Measurements from ENCODE around the gene CACNA2D4.

The CACNA2D4 gene

DNA sequence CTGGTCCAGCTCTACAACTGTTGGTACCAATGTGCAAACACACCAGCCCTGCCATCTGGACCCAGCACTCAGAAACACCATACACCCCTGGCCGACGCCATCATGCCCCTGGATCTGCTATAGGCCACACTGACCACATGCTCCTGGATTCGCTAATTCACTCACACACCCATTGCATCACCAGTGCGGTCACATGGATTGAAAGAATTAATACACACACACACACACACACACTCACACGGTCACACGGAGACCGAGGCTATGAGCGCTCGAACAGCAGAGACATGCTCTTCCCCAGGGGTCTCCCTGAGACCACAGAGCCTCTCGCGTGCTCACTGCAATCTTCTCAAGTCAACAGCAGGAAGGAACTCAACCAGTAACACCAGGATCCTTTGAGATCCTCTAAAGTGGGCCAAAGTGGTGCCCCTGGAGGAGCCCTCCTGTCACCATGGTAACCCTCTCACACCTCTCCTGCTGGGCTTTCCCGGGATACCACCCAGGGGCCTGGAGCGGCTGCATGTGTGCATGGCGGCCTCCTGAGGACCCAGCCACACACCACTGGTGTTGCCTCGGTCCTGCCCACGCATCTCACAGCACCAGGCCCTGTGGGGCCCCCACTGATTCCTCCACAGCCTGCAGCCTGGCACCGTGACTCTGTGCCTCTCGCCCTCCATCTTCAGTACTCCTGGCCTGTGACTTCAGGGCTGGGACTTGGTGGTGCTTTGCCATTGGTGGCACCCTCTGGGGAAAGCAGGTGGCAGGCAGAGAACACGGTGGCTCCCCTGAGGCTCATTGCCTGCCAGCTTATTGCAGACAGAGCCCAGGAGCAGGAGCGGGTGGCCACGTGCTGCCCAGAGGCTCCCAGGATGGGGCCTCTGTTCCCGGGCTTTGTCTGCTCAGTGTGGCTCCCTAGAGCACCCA, 83.0 kb downstream of the CACNA2D4 start:
- no peak for DNase-seq (ENCODE audit: insufficient read length, low spot score)
- FAIRE-seq, result no peak
- TF ChIP-seq POU2F2 (IDR thresholded peaks at IDR 0.05; ENCODE audit: low read depth, low read length), result no peak
- no peak for TF ChIP-seq PAX5 (IDR thresholded peaks at IDR 0.05; ENCODE audit: insufficient read depth, low read length, severe bottlenecking)
- TF ChIP-seq SPI1 (IDR thresholded peaks at IDR 0.05; ENCODE audit: low read depth, low read length), result no peak

DNA sequence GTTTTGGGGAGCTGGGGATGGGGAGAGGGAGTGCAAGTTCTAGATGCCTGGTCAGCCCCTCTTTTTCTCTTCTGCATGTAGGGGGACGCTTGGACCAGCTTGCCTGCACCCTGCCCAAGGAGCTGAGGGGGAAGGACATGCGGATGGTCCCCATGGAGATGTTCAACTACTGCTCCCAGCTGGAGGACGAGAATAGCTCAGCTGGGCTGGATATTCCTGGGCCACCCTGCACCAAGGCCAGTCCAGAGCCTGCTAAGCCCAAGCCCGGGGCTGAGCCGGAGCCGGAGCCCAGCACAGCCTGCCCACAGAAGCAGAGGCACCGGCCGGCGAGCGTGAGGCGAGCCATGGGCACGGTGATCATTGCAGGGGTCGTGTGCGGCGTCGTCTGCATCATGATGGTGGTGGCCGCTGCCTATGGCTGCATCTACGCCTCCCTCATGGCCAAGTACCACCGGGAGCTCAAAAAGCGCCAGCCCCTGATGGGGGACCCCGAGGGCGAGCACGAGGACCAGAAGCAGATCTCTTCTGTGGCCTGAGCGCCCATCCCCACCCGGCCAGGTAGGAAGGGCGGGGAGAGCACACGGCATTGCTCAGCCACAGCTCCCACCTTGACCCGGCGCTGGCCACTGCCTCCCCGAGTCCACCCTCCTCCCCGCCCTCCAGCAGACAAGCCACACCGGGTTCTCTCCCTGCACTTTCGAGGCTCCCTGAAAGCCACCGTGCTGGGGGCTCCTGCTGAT, 84.1 kb downstream of the CACNA2D4 start:
- DNase-seq (ENCODE audit: insufficient read length, low spot score), result no peak
- no peak for FAIRE-seq
- no peak for TF ChIP-seq POLR2A (IDR thresholded peaks at IDR 0.05; ENCODE audit: low read depth, low read length)
- TF ChIP-seq POLR2AphosphoS5 (IDR thresholded peaks at IDR 0.05; ENCODE audit: low read depth, low read length), result no peak

DNA sequence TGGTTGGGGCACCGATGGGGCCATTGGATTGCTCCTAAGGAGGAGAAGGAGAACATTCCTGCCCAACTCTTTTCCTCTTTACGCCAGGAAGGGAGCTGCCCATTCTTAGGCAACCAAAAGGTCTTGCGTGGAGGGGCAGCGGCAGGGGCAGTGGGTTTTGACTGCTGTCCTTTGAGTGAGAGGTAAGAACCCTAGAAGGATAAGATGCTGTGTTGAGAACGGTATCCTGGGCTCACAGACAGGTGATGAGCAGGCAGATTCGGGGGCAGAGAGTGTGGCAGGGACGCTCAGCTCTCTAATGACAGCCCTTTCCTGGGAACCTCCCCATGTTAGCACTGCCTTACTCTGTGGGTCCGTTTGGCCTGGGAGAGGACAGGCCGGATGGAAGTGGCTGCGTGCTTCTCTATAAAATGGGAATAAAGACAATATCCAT, 84.8 kb downstream of the CACNA2D4 start:
- no peak for DNase-seq (ENCODE audit: insufficient read length, low spot score)
- TF ChIP-seq PAX5 (IDR thresholded peaks at IDR 0.05; ENCODE audit: insufficient read depth, low read length, severe bottlenecking) (no peak), POU2F2 (IDR thresholded peaks at IDR 0.05; ENCODE audit: low read depth, low read length) (no peak), POLR2AphosphoS5 (IDR thresholded peaks at IDR 0.05; ENCODE audit: low read depth, low read length) (no peak), SPI1 (IDR thresholded peaks at IDR 0.05; ENCODE audit: low read depth, low read length) (no peak), POLR2A (IDR thresholded peaks at IDR 0.05; ENCODE audit: low read depth, low read length) (no peak), TAF1 (IDR thresholded peaks at IDR 0.05; ENCODE audit: low read depth, low read length) (no peak)
- FAIRE-seq, result no peak

DNA sequence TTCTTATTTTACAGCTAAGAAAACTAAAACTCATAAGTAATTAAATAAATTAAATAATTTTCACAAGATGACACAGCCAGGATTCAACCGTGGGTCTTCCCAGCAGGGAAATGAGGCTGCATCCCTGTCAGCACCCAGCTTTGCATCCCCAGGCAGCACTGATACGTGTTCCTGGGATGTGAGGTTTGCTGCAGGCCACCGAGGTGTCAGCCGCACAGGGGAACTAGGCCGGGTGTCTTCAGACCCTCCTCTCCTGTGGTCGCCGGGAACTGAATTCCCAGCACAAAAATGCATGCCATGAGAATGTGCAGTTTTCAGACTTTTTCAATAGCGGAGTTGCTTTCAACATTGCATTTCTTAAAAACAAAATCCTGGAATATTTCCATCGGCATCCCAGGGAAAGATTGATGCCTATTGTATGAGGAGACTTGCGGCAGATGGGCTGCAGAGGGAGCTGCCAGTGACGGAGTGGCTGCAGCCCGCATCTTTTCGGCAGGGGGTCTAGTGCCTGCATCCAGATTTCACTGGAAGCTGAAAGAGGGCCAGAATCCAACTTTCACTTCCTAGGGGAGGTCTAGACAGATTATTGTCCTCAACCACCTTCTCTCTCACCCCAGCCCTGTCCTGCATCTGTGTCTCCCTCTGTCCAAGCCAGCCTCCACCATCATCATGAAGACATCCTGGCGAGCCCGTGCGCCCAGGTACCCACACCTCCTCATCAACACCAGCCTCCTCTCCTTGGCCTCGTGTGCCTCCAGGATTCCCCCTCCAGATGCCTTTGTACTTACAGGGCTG, 85.5 kb downstream of the CACNA2D4 start:
- DNase-seq (ENCODE audit: insufficient read length, low spot score), result no peak
- no peak for TF ChIP-seq POU2F2 (IDR thresholded peaks at IDR 0.05; ENCODE audit: low read depth, low read length)
- no peak for TF ChIP-seq POLR2A (IDR thresholded peaks at IDR 0.05; ENCODE audit: low read depth, low read length)
- no peak for TF ChIP-seq PAX5 (IDR thresholded peaks at IDR 0.05; ENCODE audit: insufficient read depth, low read length, severe bottlenecking)
- TF ChIP-seq POLR2AphosphoS5 (IDR thresholded peaks at IDR 0.05; ENCODE audit: low read depth, low read length), result no peak
- no peak for TF ChIP-seq TAF1 (IDR thresholded peaks at IDR 0.05; ENCODE audit: low read depth, low read length)
- TF ChIP-seq SPI1 (IDR thresholded peaks at IDR 0.05; ENCODE audit: low read depth, low read length), result no peak
- FAIRE-seq, result no peak

DNA sequence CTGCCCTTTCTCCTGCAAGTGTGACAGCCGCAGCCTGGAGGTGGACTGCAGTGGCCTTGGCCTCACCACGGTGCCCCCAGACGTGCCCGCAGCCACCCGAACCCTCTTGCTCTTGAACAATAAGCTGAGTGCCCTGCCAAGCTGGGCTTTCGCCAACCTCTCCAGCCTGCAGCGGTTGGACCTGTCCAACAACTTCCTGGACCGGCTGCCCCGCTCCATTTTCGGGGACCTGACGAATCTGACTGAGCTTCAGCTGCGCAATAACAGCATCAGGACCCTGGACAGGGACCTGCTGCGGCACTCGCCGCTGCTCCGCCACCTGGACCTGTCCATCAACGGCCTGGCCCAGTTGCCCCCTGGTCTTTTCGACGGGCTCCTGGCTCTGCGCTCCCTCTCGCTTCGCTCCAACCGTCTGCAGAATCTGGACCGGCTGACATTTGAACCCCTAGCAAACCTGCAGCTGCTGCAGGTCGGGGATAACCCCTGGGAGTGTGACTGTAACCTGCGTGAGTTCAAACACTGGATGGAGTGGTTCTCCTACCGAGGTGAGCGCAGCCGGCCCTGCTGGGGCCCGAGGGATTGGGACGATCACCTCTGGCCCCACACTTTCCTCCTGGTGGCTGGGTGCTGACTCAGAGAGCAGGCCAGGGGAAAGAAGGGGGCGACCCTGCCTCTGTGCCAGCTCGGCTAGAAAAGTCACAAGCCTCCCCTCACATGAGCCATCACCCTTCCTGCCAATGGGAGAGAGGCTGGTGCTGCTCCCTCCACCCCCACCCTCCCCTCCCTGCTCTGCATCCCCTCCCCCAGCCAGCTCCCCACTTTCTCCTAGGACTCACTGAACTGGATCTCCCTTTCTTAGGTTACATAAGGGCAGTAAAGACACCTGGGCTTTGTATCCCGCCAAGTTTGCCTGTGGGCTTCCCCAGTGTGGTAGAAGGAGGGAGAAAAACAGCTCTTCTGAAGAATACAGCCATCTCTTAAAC, 87.2 kb downstream of the CACNA2D4 start:
- TF ChIP-seq POLR2AphosphoS5 (IDR thresholded peaks at IDR 0.05; ENCODE audit: low read depth, low read length) (no peak), TAF1 (IDR thresholded peaks at IDR 0.05; ENCODE audit: low read depth, low read length) (no peak), POLR2A (IDR thresholded peaks at IDR 0.05; ENCODE audit: low read depth, low read length) (no peak), POU2F2 (IDR thresholded peaks at IDR 0.05; ENCODE audit: low read depth, low read length) (no peak), PAX5 (IDR thresholded peaks at IDR 0.05; ENCODE audit: insufficient read depth, low read length, severe bottlenecking) (no peak), SPI1 (IDR thresholded peaks at IDR 0.05; ENCODE audit: low read depth, low read length) (no peak)
- FAIRE-seq, result no peak
- DNase-seq (ENCODE audit: insufficient read length, low spot score), result peak; percentile 52

DNA sequence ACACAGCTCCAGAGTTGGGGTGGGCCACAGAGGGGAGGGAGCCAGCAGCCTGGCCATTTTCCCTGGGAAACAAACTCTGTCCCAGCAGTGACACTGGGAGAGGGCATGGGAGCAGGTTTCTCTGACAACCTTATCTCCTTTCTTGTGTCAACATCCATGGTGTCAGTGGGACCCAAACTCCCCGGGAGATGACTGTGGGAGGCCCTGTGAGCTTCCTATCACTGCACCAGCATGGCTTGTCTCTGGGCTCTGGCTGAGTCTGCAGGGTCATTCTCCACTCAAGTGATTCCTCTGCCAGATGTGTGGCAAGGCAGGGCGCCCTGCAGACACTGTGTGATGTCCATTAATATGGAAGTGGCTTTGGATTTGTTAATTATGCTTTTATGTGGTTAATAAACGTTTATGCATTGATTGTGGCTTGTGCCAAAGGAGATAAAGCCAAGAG, 88.0 kb downstream of the CACNA2D4 start:
- FAIRE-seq (no peak), DNase-seq (ENCODE audit: insufficient read length, low spot score) (no peak)
- TF ChIP-seq PAX5 (IDR thresholded peaks at IDR 0.05; ENCODE audit: insufficient read depth, low read length, severe bottlenecking) (no peak), TAF1 (IDR thresholded peaks at IDR 0.05; ENCODE audit: low read depth, low read length) (no peak), POLR2A (IDR thresholded peaks at IDR 0.05; ENCODE audit: low read depth, low read length) (no peak), POU2F2 (IDR thresholded peaks at IDR 0.05; ENCODE audit: low read depth, low read length) (no peak), POLR2AphosphoS5 (IDR thresholded peaks at IDR 0.05; ENCODE audit: low read depth, low read length) (no peak), SPI1 (IDR thresholded peaks at IDR 0.05; ENCODE audit: low read depth, low read length) (no peak)

DNA sequence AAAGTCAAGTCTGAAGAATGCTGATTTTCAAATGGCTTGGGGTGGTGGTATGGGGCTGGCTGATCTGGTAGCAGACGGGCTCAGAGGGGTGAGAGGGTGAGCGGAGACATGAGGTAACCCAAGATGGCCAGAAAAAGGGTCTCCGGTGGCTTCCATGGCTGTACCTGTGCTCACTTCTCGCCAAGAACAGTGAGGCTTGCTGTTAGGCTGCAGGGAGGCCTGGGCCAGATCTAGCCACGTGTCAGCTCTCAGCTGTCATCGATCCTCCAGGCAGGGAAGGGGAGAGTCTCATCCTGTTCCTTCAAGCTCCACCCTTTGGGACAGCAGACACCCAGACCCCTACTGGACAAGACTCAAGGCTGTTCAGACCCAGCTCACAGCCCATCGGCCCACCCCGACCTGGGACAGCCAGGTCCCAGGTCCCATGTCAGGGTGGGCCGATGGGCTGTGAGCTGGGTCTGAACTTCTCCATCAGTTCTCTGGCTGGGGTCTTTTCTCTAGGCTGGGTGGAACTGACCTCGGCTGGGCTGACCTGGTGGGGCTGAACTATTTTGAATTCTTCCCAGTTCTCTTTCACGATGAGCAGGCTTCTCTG, 89.0 kb downstream of the CACNA2D4 start:
- DNase-seq (ENCODE audit: insufficient read length, low spot score) (no peak), FAIRE-seq (no peak)
- TF ChIP-seq SPI1 (IDR thresholded peaks at IDR 0.05; ENCODE audit: low read depth, low read length), result no peak
- no peak for TF ChIP-seq POLR2A (IDR thresholded peaks at IDR 0.05; ENCODE audit: low read depth, low read length)
- TF ChIP-seq PAX5 (IDR thresholded peaks at IDR 0.05; ENCODE audit: insufficient read depth, low read length, severe bottlenecking), result no peak
- no peak for TF ChIP-seq POLR2AphosphoS5 (IDR thresholded peaks at IDR 0.05; ENCODE audit: low read depth, low read length)
- no peak for TF ChIP-seq POU2F2 (IDR thresholded peaks at IDR 0.05; ENCODE audit: low read depth, low read length)
- no peak for TF ChIP-seq TAF1 (IDR thresholded peaks at IDR 0.05; ENCODE audit: low read depth, low read length)

DNA sequence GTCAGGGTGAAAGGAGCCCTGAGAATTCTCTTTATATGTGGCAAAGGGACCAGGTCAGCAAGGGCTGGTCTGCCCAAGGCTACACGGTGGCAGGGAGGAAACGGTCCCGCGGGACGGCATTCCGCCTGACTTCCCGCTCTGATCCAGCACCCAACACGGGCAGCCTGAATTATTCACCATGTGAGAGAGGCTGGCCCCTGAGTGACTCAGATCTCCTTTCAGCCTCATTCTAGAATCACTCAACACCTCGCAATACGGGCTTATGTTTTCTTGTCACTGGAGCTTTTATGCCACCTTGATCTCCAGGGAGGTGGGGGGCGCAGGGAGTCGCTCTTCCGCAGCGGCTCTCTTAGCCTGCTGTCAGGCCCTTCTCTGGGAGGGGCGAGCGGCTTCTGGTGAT, 89.6 kb downstream of the CACNA2D4 start:
- DNase-seq (ENCODE audit: insufficient read length, low spot score) (no peak), FAIRE-seq (no peak)
- TF ChIP-seq POLR2AphosphoS5 (IDR thresholded peaks at IDR 0.05; ENCODE audit: low read depth, low read length) (no peak), POLR2A (IDR thresholded peaks at IDR 0.05; ENCODE audit: low read depth, low read length) (no peak), PAX5 (IDR thresholded peaks at IDR 0.05; ENCODE audit: insufficient read depth, low read length, severe bottlenecking) (no peak)

Data from GM12891 (cell line).